Mesenteric fat pad (tissue), 1 donor: ENCODE results near the gene ZNF367. TPM values are rescaled to one million over a fixed set of nuclear protein-coding genes. Genes with fewer than 3 reads are reported as not detected.

ENCODE experiments used
- DNase-seq: peaks from one replicate; pipeline ENCODE4 v3.0.0-alpha.2; 2020; ENCODE audit warnings: low spot score
- long read RNA-seq: library from polyadenylated mRNA; unstranded; transcript quantifications from one replicate; pipeline ENCODE4 v2.0.0, GENCODE V29; 2020
- total RNA-seq: library from RNA; stranded (reverse); fragmentation: NEBNext Ultra II Directional; extraction: Animal tissue kit (Norgen Biotek cat#: 25700); gene quantifications from one replicate; pipeline ENCODE4 v1.2.1, GENCODE V29; 2021
- donor health status: DM: yes; HTN: yes; CAD: no.

ZNF367 gene
- total RNA-seq, result 0.71 TPM
- long read RNA-seq, partial matches to known transcripts, result 0 of 1 reads
- long read RNA-seq, other reads (novel, unspliced or antisense), result 1 of 1 reads

GRCh38 chr9:96418083-96418919, at the start of gene ZNF367:
TSS of gene ZNF367 (minus strand) at chr9:96418370. CDS start at chr9:96418032, 338 bp downstream.
- DNase-seq, result peak; percentile 98

GRCh38 chr9:96467784-96468183, 49.6 kb upstream of the ZNF367 start:
- no peak for DNase-seq

- no peak for DNase-seq
Measured at GRCh38 chr9:96464426-96464825, 46.3 kb upstream of the ZNF367 start.

- DNase-seq, result no peak
Measured at GRCh38 chr9:96462541-96462940, 44.4 kb upstream of the ZNF367 start.

GRCh38 chr9:96461336-96461735, 43.2 kb upstream of the ZNF367 start:
- DNase-seq, result no peak

GRCh38 chr9:96460882-96461281, 42.7 kb upstream of the ZNF367 start:
- no peak for DNase-seq

- DNase-seq, result no peak
Measured at GRCh38 chr9:96460470-96460869, 42.3 kb upstream of the ZNF367 start.

GRCh38 chr9:96459268-96460007, 41.3 kb upstream of the ZNF367 start:
- DNase-seq, result no peak

- no peak for DNase-seq
Measured at GRCh38 chr9:96458226-96458625, 40.1 kb upstream of the ZNF367 start.

- DNase-seq, result no peak
Measured at GRCh38 chr9:96457266-96457665, 39.1 kb upstream of the ZNF367 start.

GRCh38 chr9:96453625-96454024, 35.5 kb upstream of the ZNF367 start:
- DNase-seq, result no peak

- DNase-seq, result no peak
Measured at GRCh38 chr9:96450613-96451528, 32.7 kb upstream of the ZNF367 start.

GRCh38 chr9:96449845-96450612, 31.9 kb upstream of the ZNF367 start, which contains the start of gene HABP4:
TSS of gene HABP4 (plus strand) at chr9:96450169. CDS start at chr9:96450280, 111 bp downstream.
- peak; percentile 99 for DNase-seq

- no peak for DNase-seq
Measured at GRCh38 chr9:96449523-96449844, 31.3 kb upstream of the ZNF367 start.

GRCh38 chr9:96448546-96449170, 30.5 kb upstream of the ZNF367 start:
- DNase-seq, result no peak

- no peak for DNase-seq
Measured at GRCh38 chr9:96447406-96447805, 29.2 kb upstream of the ZNF367 start.

- DNase-seq, result no peak
Measured at GRCh38 chr9:96442491-96442890, 24.3 kb upstream of the ZNF367 start.

GRCh38 chr9:96441798-96442445, 23.8 kb upstream of the ZNF367 start:
- DNase-seq, result no peak

GRCh38 chr9:96440671-96441199, 22.6 kb upstream of the ZNF367 start:
- DNase-seq, result no peak
